ENCODE data around the gene ADARB2. TPM values are rescaled to one million over a fixed set of nuclear protein-coding genes. Genes with fewer than 3 reads are reported as not detected.

The ADARB2 gene
- total and polyA plus RNA-seq, 2 donors = 0.66 to 2.5 TPM

- no peak for DNase-seq (ENCODE audit: low read depth in 6 of 9, low spot score in 9 of 9)
- Histone ChIP-seq H3K27ac (ENCODE audit: low read depth in 1 of 2, low read length in 1 of 2) (no peak overlapping the region), H3K36me3 (ENCODE audit: control insufficient read depth in 2 of 2, insufficient read depth in 2 of 2, low read length in 1 of 2) (no peaks in the 10 kb centered on the region), H3K9me3 (ENCODE audit: control insufficient read depth in 2 of 2, insufficient read depth in 1 of 2, low read length in 1 of 2) (peaks cover 0 to 11% of the 10 kb centered on the region in 2 donors), H3K4me1 (ENCODE audit: control insufficient read depth in 2 of 2, insufficient read depth in 2 of 2, low read length in 2 of 2) (no peaks in the 10 kb centered on the region), H3K4me3 (ENCODE audit: low read length in 2 of 2) (no peak overlapping the region), H3K27me3 (ENCODE audit: control insufficient read depth in 2 of 2, insufficient read depth in 1 of 2, low read length in 1 of 2) (no peaks in the 10 kb centered on the region)
- WGBS = 94% methylated on average over 7 of the region's 7 CpGs
Measured at GRCh38 chr10:1708746-1709145, 28.6 kb downstream of the ADARB2 start.

- Histone ChIP-seq H3K4me3 (ENCODE audit: low read length in 2 of 2) (no peak overlapping the region), H3K27me3 (ENCODE audit: control insufficient read depth in 2 of 2, insufficient read depth in 1 of 2, low read length in 1 of 2) (no peaks in the 10 kb centered on the region), H3K36me3 (ENCODE audit: control insufficient read depth in 2 of 2, insufficient read depth in 2 of 2, low read length in 1 of 2) (no peaks in the 10 kb centered on the region), H3K9me3 (ENCODE audit: control insufficient read depth in 2 of 2, insufficient read depth in 1 of 2, low read length in 1 of 2) (peaks cover 0 to 17% of the 10 kb centered on the region in 2 donors), H3K4me1 (ENCODE audit: control insufficient read depth in 2 of 2, insufficient read depth in 2 of 2, low read length in 2 of 2) (no peaks in the 10 kb centered on the region), H3K27ac (ENCODE audit: low read depth in 1 of 2, low read length in 1 of 2) (no peak overlapping the region)
- DNase-seq (ENCODE audit: low read depth in 6 of 9, low spot score in 9 of 9) = peak in 1 of 9 donors; percentile 6
- WGBS = 4% methylated on average over 6 of the region's 6 CpGs
Measured at GRCh38 chr10:1706711-1707110, 30.6 kb downstream of the ADARB2 start.

- WGBS = 97% methylated on average over 3 of the region's 3 CpGs
- no peaks in the 10 kb centered on the region for H3K4me1 ChIP-seq (ENCODE audit: control insufficient read depth in 2 of 2, insufficient read depth in 2 of 2, low read length in 2 of 2)
- no peaks in the 10 kb centered on the region for H3K27me3 ChIP-seq (ENCODE audit: control insufficient read depth in 2 of 2, insufficient read depth in 1 of 2, low read length in 1 of 2)
- no peak overlapping the region for H3K4me3 ChIP-seq (ENCODE audit: low read length in 2 of 2)
- H3K27ac ChIP-seq (ENCODE audit: low read depth in 1 of 2, low read length in 1 of 2) = no peak overlapping the region
- no peak for DNase-seq (ENCODE audit: low read depth in 6 of 9, low spot score in 9 of 9)
- H3K9me3 ChIP-seq (ENCODE audit: control insufficient read depth in 2 of 2, insufficient read depth in 1 of 2, low read length in 1 of 2) = peaks cover 0 to 20% of the 10 kb centered on the region in 2 donors
- no peaks in the 10 kb centered on the region for H3K36me3 ChIP-seq (ENCODE audit: control insufficient read depth in 2 of 2, insufficient read depth in 2 of 2, low read length in 1 of 2)
Measured at GRCh38 chr10:1706256-1706655, 31.1 kb downstream of the ADARB2 start.

GRCh38 chr10:1698185-1698584 is 39.1 kb downstream of the ADARB2 start:
- Histone ChIP-seq H3K9me3 (ENCODE audit: control insufficient read depth in 2 of 2, insufficient read depth in 1 of 2, low read length in 1 of 2) (peaks cover 0 to 7% of the 10 kb centered on the region in 2 donors), H3K4me1 (ENCODE audit: control insufficient read depth in 2 of 2, insufficient read depth in 2 of 2, low read length in 2 of 2) (no peaks in the 10 kb centered on the region), H3K4me3 (ENCODE audit: low read length in 2 of 2) (no peak overlapping the region), H3K27me3 (ENCODE audit: control insufficient read depth in 2 of 2, insufficient read depth in 1 of 2, low read length in 1 of 2) (no peaks in the 10 kb centered on the region), H3K36me3 (ENCODE audit: control insufficient read depth in 2 of 2, insufficient read depth in 2 of 2, low read length in 1 of 2) (no peaks in the 10 kb centered on the region), H3K27ac (ENCODE audit: low read depth in 1 of 2, low read length in 1 of 2) (no peak overlapping the region)
- WGBS = 84% methylated on average over 8 of the region's 8 CpGs
- no peak for DNase-seq (ENCODE audit: low read depth in 6 of 9, low spot score in 9 of 9)

GRCh38 chr10:1696106-1696505 is 41.2 kb downstream of the ADARB2 start:
- H3K4me1 ChIP-seq (ENCODE audit: control insufficient read depth in 2 of 2, insufficient read depth in 2 of 2, low read length in 2 of 2) = no peaks in the 10 kb centered on the region
- H3K9me3 ChIP-seq (ENCODE audit: control insufficient read depth in 2 of 2, insufficient read depth in 1 of 2, low read length in 1 of 2) = no peaks in the 10 kb centered on the region
- no peak for DNase-seq (ENCODE audit: low read depth in 6 of 9, low spot score in 9 of 9)
- H3K36me3 ChIP-seq (ENCODE audit: control insufficient read depth in 2 of 2, insufficient read depth in 2 of 2, low read length in 1 of 2) = no peaks in the 10 kb centered on the region
- no peaks in the 10 kb centered on the region for H3K27me3 ChIP-seq (ENCODE audit: control insufficient read depth in 2 of 2, insufficient read depth in 1 of 2, low read length in 1 of 2)
- H3K4me3 ChIP-seq (ENCODE audit: low read length in 2 of 2) = no peak overlapping the region
- WGBS = 94% methylated on average over 6 of the region's 6 CpGs
- H3K27ac ChIP-seq (ENCODE audit: low read depth in 1 of 2, low read length in 1 of 2) = no peak overlapping the region

- Histone ChIP-seq H3K27ac (ENCODE audit: low read depth in 1 of 2, low read length in 1 of 2) (no peak overlapping the region), H3K4me3 (ENCODE audit: low read length in 2 of 2) (no peak overlapping the region), H3K9me3 (ENCODE audit: control insufficient read depth in 2 of 2, insufficient read depth in 1 of 2, low read length in 1 of 2) (no peaks in the 10 kb centered on the region), H3K36me3 (ENCODE audit: control insufficient read depth in 2 of 2, insufficient read depth in 2 of 2, low read length in 1 of 2) (no peaks in the 10 kb centered on the region), H3K27me3 (ENCODE audit: control insufficient read depth in 2 of 2, insufficient read depth in 1 of 2, low read length in 1 of 2) (no peaks in the 10 kb centered on the region), H3K4me1 (ENCODE audit: control insufficient read depth in 2 of 2, insufficient read depth in 2 of 2, low read length in 2 of 2) (no peaks in the 10 kb centered on the region)
- no peak for DNase-seq (ENCODE audit: low read depth in 6 of 9, low spot score in 9 of 9)
- WGBS = 87% methylated on average over 5 of the region's 5 CpGs
Measured at GRCh38 chr10:1690086-1690485, 47.2 kb downstream of the ADARB2 start.

GRCh38 chr10:1688531-1688930 is 48.8 kb downstream of the ADARB2 start:
- no peaks in the 10 kb centered on the region for H3K4me1 ChIP-seq (ENCODE audit: control insufficient read depth in 2 of 2, insufficient read depth in 2 of 2, low read length in 2 of 2)
- no peak for DNase-seq (ENCODE audit: low read depth in 6 of 9, low spot score in 9 of 9)
- no peaks in the 10 kb centered on the region for H3K27me3 ChIP-seq (ENCODE audit: control insufficient read depth in 2 of 2, insufficient read depth in 1 of 2, low read length in 1 of 2)
- no peaks in the 10 kb centered on the region for H3K9me3 ChIP-seq (ENCODE audit: control insufficient read depth in 2 of 2, insufficient read depth in 1 of 2, low read length in 1 of 2)
- no peak overlapping the region for H3K27ac ChIP-seq (ENCODE audit: low read depth in 1 of 2, low read length in 1 of 2)
- H3K4me3 ChIP-seq (ENCODE audit: low read length in 2 of 2) = no peak overlapping the region
- 82% methylated on average over 7 of the region's 7 CpGs for WGBS
- H3K36me3 ChIP-seq (ENCODE audit: control insufficient read depth in 2 of 2, insufficient read depth in 2 of 2, low read length in 1 of 2) = no peaks in the 10 kb centered on the region

GRCh38 chr10:1687623-1688150 is 49.6 kb downstream of the ADARB2 start:
- no peaks in the 10 kb centered on the region for H3K27me3 ChIP-seq (ENCODE audit: control insufficient read depth in 2 of 2, insufficient read depth in 1 of 2, low read length in 1 of 2)
- no peaks in the 10 kb centered on the region for H3K9me3 ChIP-seq (ENCODE audit: control insufficient read depth in 2 of 2, insufficient read depth in 1 of 2, low read length in 1 of 2)
- H3K4me3 ChIP-seq (ENCODE audit: low read length in 2 of 2) = no peak overlapping the region
- H3K27ac ChIP-seq (ENCODE audit: low read depth in 1 of 2, low read length in 1 of 2) = no peak overlapping the region
- WGBS = 82% methylated on average over 9 of the region's 9 CpGs
- no peak for DNase-seq (ENCODE audit: low read depth in 6 of 9, low spot score in 9 of 9)
- H3K4me1 ChIP-seq (ENCODE audit: control insufficient read depth in 2 of 2, insufficient read depth in 2 of 2, low read length in 2 of 2) = no peaks in the 10 kb centered on the region
- H3K36me3 ChIP-seq (ENCODE audit: control insufficient read depth in 2 of 2, insufficient read depth in 2 of 2, low read length in 1 of 2) = no peaks in the 10 kb centered on the region

- Histone ChIP-seq H3K4me1 (ENCODE audit: control insufficient read depth in 2 of 2, insufficient read depth in 2 of 2, low read length in 2 of 2) (no peaks in the 10 kb centered on the region), H3K4me3 (ENCODE audit: low read length in 2 of 2) (no peak overlapping the region), H3K36me3 (ENCODE audit: control insufficient read depth in 2 of 2, insufficient read depth in 2 of 2, low read length in 1 of 2) (no peaks in the 10 kb centered on the region), H3K9me3 (ENCODE audit: control insufficient read depth in 2 of 2, insufficient read depth in 1 of 2, low read length in 1 of 2) (no peaks in the 10 kb centered on the region), H3K27me3 (ENCODE audit: control insufficient read depth in 2 of 2, insufficient read depth in 1 of 2, low read length in 1 of 2) (no peaks in the 10 kb centered on the region), H3K27ac (ENCODE audit: low read depth in 1 of 2, low read length in 1 of 2) (no peak overlapping the region)
- no peak for DNase-seq (ENCODE audit: low read depth in 6 of 9, low spot score in 9 of 9)
- 92% methylated on average over 5 of the region's 5 CpGs for WGBS
Measured at GRCh38 chr10:1687190-1687589, 50.1 kb downstream of the ADARB2 start.

- H3K9me3 ChIP-seq (ENCODE audit: control insufficient read depth in 2 of 2, insufficient read depth in 1 of 2, low read length in 1 of 2) = no peaks in the 10 kb centered on the region
- WGBS = 55% methylated on average over 9 of the region's 9 CpGs
Measured at GRCh38 chr10:1686491-1686749, 50.9 kb downstream of the ADARB2 start.

More at GRCh38 chr10:1686491-1686749, 50.9 kb downstream of the ADARB2 start:
- no peak for DNase-seq (ENCODE audit: low read depth in 6 of 9, low spot score in 9 of 9)
- H3K4me1 ChIP-seq (ENCODE audit: control insufficient read depth in 2 of 2, insufficient read depth in 2 of 2, low read length in 2 of 2) = no peaks in the 10 kb centered on the region
- H3K27ac ChIP-seq (ENCODE audit: low read depth in 1 of 2, low read length in 1 of 2) = no peak overlapping the region
- no peaks in the 10 kb centered on the region for H3K36me3 ChIP-seq (ENCODE audit: control insufficient read depth in 2 of 2, insufficient read depth in 2 of 2, low read length in 1 of 2)
- no peaks in the 10 kb centered on the region for H3K27me3 ChIP-seq (ENCODE audit: control insufficient read depth in 2 of 2, insufficient read depth in 1 of 2, low read length in 1 of 2)
- H3K4me3 ChIP-seq (ENCODE audit: low read length in 2 of 2) = no peak overlapping the region

All from thymus (tissue), 11 donors.